GM08714 (cell line): Measurements from ENCODE around the gene ASF1B.

Experiments
- H3K4me3 ChIP-seq: fragments of 200-500 bp; sonication (Bioruptor generic); 2 replicates; pipeline ENCODE4 v1.5.1; 2014; ENCODE audit warnings: mild to moderate bottlenecking, low read length, inconsistent platforms
- ZNF274 ChIP-seq: IDR thresholded peaks from 2 replicates; pipeline ENCODE4 v1.6.1; 2012; ENCODE audit warnings: mild to moderate bottlenecking, low read depth, low read length

ASF1B gene

DNA sequence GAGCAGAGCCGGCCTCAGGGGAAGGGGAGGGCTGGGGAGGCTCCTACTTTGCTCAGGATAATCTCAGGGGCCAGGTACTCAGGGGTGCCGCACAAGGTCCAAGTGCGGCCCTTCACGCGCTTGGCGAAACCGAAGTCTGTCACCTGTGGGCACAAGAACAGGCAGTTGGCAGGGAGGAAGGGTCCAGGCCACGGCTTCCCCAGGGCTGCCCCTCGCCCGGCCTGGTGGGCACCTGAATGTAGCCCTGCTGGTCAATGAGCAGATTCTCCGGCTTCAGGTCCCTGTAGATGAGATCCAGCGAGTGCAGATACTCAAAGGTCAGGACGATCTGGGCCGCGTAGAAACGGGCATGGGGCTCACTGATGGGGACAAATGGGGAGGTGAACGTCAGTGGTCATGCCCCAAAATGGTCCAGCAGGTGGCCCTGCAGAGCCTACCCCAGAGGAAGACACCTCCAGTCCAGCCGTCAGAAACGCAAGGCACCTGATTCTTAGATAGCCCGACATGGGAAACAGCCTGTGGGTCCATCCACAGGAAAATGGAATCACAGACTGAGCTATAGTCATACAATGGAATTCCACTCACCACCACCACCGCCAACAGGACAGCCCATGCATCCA is 38.7 kb downstream of the ASF1B start:
- TF ChIP-seq ZNF274 = no peak
- H3K4me3 ChIP-seq = no peak overlapping the region

DNA sequence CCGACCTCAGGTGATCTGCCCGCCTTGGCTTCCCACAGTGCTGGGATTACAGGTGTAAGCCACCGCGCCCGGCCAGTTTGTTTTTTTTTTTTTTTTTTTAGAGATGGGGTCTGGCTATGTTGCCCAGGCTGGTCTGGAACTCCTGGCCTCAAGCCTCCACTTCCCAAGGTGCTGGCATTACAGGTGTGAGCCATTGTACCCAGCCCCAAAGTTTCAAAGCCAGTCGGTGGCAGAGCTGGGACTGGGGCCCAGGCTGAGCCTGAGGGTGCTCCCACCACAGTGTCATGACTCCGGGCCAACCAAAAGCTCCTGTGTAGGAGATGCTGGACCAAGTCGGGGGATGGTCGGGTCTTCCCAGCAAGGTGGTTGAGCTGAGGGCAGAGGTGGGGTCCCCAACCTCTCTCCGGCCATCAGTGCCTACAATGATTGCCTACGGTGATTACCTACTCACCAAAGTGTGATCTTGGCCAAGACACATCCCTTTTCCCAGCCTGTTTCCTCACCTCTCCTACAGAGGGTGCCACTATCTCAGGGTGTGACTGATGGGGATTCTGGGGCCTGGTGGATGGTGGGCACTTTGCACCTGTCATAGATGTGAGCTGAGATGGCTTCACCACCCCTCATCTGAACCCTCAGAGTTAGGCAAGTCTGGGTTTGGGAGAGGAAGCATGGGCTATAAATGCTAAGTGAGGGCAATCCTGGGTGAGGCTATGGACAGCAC is 40.0 kb downstream of the ASF1B start:
- TF ChIP-seq ZNF274 = no peak
- H3K4me3 ChIP-seq = no peak overlapping the region

DNA sequence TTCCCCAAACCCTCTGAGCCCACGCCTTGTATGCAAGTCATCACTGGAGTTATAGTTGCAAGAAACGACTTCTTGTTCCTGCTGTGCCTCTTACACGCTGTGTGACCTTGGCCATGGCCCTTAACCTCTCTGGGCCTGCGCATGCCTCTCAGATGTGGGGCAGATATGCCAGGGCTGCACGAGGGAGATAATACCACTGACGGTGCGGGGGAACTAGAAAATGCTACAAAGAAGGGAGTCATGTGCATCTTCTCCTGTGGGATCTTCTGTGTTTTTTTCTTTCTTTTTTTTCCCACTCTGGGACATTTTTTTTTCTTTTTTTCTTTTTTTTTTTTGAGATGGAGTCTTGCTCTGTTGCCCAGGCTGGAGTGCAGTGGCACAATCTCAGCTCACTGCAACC is 41.5 kb downstream of the ASF1B start:
- no peak overlapping the region for H3K4me3 ChIP-seq
- no peak for TF ChIP-seq ZNF274

DNA sequence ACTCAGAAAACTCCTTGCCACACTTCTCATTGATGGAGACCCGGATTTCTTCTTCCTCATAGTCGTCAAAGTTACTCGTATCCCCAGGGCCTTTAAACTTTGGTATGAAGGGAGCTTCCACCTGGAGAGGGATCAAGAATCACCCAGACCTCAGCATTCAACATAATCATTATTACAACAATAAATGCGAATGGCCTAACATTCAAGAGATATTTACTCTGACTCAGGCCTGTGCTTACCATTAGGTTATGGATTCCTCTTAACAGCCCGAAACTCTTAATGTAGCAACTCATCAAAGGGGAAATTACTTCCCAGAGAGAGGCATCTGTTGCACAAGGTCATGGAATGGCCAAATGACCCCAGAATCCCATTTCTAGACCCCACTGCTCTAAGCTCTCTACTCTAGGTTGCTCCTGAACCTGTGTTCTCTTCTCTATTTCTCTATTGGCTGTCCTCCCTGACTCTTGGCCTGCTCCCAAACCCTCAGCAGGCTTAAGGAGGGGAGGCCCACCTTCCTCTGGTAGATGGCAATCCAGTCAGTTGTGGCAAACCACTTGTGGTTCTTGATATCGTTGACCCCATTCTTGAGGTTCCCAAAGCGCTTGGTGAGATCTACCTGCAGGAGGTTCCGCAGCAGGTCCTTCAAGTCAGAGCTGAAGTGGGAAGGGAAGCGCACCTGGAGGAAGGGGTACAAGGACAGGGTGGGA is 43.1 kb downstream of the ASF1B start:
- TF ChIP-seq ZNF274 = no peak

DNA sequence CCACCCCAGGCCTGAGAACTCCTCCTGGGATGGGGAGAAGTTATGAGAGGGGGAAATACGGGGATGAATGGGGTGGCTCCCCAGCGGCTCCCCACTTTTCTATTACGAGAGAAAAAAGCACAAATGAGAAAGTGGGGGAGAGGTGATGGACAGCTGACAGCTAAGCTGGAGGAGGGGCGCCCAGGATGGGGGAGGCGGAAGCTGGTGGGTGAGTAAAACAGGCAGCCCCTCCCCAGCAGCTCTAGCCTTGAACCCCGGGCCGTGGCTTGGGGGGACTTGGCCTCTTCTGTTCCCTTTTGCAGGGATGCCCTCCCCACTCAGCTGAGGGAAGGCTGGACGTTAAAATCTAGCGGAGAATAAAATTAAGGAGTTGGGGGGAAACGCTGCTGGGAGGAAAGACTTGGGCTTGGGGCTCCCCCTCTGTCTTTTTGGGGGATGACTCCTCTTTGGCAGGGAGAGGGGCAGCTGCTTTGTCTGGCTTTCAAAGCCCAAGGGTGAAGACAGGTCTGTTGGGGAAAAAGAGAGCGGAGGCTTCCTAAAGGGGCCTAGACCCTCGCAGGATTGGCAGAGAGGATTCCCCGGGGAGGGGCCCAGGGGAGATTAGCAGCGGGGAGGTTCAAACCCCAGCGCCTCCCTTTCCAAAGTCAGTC is 44.5 kb downstream of the ASF1B start:
- no peak for TF ChIP-seq ZNF274

More for the DNA sequence above, 43.1 kb downstream of the ASF1B start:
- H3K4me3 ChIP-seq = no peak overlapping the region

DNA sequence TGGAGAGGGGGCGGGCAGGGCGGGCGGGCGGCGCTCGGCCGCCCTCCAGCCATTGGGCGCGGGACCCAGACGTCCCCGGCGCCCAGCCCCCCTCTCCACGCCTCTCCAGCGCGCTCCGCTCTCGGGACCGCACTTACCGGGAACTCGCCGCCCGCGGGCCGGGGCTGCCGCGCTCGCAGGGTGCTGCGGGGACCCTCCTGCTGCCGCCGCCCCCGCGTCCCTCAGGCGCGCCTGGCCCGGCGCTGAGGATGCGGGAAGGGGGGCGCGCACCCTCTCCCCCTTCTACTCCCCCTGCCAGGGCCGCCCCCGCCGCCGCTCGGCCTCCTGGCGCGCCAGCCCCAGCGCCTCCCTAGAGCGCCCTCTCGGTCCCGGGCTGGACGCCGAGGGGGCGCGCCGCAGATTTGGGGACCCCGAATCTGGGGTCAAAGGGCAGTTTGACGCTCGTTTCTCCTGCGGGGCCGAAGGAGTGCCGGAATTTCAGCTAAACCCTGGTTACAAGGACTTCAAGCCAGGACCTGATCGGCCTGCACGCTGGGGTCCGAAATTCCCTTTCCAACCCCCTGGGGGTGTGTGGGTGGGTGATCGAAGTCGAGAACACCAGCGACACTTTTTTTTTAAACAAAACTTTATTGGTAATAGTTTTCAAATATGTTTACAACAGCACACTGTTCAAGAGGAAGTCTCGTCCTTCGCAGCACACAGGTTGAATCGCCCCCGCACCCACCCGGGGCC is 45.1 kb downstream of the ASF1B start:
- H3K4me3 ChIP-seq = peak overlapping the region; percentile 85
- no peak for TF ChIP-seq ZNF274

More for the DNA sequence above, 44.5 kb downstream of the ASF1B start:
- peak overlapping the region; percentile 85; the same call in 1 of the 2 replicates for H3K4me3 ChIP-seq

DNA sequence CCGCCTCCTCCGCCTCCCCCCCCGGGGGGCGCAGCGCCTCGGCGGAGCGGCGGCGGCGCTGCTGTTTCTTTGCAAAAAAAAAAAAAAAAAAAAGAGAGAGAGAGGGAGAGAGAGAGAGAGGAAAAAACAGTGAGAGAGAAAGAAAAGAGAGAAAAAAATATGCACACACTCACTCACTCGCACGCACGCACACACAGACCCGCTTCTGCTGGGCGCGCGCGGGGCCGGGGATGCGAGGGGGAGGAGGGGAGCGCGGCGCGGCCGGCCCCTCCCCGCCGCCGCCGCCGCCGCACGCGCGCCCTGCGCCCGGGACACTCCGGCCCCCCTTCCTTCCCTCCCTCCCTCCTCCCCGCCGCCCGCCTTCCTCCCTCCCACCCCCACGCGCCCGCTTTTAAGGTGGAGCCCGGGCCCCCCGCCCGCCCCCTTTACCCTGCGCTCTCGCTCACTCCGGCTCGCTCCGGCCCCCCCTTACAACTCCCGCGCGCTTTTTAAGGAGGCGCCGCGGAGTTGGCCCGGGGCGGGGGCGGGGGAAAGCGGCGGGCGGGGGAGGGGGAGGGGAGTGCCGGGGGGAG is 45.8 kb downstream of the ASF1B start, which contains the start of gene SAMD1:
TSS of gene SAMD1 (minus strand) at position 243 of the 572 bp plus-strand sequence.
- TF ChIP-seq ZNF274 = no peak
- peak within 1 kb of the TSS; percentile 85 for H3K4me3 ChIP-seq

DNA sequence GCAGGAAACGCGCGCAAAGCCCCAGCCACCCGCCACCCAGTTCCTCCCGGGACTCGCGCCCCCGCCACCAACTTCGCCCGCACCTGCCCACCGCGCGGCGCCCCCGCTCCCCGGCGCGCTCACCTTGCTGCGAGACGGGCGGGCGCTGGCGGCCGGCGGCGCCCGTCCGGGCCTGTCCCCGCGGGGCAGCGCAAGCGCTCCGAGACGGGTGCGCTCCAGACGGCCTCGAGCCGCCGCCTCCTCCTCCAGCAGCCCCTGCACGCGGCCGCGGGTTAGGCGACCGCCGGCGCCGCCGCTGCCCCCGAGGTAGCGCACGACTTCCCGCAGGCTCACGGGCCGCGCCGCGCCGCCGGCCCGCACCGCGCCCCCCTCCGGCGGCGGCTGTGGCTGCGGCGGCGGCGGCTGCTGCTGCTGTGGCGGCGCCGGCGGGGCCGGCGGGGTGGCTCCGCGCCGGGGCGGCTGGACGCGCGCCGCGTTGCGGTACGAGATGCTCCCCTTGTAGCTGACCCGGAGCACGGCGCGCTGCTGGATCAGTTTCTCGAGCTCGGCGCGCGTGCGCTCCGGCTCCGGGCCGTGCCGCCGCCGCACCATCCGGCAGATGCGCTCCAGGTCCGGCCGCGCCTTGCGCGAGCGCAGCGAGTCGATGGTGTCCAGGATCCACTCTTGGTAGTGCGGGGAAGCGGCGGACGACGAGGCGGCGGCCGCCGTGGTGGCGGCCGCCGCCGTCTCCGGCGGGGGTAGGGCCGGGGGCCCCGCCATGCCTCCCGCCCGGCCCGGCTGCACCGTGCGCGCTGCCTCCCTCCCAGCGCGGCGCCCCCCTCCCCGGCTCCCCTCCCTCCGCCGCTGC is 46.5 kb downstream of the ASF1B start:
- H3K4me3 ChIP-seq = peak overlapping the region; percentile 73
- no peak for TF ChIP-seq ZNF274

DNA sequence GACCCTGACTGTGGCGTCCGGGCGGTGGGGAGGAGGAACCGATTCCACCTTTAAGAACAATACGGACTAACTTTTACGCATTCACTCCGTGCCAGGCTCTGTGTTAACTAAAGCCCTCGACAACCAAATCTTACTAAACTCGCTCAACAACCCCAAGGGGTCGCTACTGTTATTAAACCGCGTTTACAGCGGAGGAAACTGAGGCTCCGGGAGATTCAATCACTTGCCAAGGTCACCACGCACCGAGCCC is 47.1 kb downstream of the ASF1B start:
- no peak for TF ChIP-seq ZNF274
- peak overlapping the region; percentile 47; the same call in 1 of the 2 replicates for H3K4me3 ChIP-seq

DNA sequence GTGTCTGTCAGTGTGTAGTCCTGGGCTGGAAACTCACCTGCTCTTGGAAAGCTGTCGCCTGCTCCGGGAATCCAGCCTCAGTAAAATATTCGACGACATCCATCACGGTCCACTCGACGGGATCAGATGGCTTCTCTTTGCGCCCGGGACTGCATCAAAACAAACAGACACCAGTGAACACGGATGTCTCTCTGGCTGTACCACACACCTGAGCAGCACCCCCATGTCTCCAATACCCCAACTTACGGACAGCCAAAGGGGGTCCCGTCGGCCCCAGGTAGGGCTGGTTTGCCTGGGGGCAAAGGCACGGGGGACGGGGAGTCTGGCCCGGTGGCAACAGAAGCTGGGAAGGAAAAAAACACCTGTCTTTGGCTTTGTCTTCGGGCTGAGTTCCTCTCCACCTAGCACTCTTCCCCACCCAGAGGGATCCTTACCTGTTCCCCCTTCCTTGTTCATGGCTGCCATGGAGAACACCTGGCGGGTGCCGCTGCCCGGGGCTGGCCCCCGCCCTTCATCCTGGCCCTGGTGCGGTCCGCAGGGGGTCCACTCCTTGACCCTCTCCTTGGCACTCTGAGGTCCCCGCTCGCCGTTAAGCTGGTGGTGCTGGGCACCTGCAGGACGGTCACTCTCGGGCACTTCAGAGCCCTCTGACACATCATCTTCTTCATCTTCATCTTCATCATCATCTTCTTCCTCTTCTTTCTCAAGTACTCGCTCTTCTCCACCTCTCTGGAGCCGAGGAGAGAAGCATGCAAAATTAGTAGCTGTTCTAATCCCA is 47.6 kb downstream of the ASF1B start:
- no peak for TF ChIP-seq ZNF274
- H3K4me3 ChIP-seq = peak overlapping the region; percentile 47; the same call in 1 of the 2 replicates

DNA sequence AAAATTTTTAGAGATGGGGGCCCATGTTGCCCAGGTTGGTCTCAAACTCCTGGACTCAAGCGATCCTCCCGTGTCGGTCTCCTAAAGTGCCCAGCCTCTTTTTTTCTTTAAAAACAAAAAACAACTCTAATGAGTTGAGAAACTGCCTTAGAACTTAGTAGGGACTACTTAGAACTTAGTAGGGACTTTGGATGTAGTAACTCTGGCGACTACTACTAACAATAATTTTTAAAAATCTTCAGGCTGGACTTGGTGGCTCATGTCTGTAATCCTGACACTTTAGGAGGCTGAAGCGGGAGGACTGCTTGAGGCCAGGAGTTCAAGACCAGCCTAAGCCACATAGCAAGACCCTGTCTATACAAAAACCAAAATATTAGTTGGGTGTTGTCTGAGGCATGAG is 50.3 kb downstream of the ASF1B start:
- no peak for TF ChIP-seq ZNF274
- no peak overlapping the region for H3K4me3 ChIP-seq
